ENCODE measurements around the gene CHST3.

The CHST3 gene

DNA sequence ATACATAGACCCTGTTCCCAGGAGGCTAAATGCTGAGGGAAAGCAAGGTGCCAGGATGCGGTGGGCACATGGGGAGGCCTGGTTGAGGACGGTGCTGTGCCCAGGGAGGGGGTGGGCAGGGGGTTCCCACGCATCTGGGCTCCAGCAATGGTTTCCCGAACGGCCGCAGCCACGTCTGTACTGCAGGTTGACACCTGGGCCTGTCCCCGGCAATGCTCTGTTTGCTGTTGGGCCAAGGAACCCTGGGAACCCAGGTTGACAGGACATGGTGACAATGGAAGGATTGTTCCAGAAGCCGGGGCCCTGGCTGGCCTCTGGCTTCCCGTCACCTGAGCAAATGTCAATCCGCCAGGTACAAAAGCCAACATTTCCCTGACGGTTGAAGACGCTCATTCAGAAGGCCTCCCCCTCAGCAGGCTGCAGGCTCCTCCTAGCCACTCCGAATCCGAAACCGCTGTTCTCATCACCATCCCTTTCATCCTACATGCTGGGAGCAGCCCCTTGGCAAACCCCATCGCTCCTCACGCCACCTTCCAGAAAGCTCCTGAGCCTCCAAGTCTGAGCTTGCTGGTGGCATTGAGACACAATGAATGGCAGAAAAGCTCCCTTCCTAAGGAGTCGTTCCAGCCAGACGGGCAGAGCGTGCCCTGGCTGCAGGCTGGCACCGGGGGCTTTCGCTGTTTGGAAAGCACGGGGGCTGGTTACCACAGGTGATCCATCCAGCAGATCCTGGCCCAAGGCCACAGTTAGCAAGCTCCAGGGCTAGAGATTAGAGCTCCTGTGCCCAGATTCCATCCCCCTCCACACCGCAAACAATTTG is 92.9 kb downstream of the CHST3 start:
- no peak for DNase-seq (ENCODE audit: low read depth)

GRCh38 chr10:72058347-72058898 is 94.2 kb downstream of the CHST3 start:
- no peak for DNase-seq (ENCODE audit: low read depth)

DNA sequence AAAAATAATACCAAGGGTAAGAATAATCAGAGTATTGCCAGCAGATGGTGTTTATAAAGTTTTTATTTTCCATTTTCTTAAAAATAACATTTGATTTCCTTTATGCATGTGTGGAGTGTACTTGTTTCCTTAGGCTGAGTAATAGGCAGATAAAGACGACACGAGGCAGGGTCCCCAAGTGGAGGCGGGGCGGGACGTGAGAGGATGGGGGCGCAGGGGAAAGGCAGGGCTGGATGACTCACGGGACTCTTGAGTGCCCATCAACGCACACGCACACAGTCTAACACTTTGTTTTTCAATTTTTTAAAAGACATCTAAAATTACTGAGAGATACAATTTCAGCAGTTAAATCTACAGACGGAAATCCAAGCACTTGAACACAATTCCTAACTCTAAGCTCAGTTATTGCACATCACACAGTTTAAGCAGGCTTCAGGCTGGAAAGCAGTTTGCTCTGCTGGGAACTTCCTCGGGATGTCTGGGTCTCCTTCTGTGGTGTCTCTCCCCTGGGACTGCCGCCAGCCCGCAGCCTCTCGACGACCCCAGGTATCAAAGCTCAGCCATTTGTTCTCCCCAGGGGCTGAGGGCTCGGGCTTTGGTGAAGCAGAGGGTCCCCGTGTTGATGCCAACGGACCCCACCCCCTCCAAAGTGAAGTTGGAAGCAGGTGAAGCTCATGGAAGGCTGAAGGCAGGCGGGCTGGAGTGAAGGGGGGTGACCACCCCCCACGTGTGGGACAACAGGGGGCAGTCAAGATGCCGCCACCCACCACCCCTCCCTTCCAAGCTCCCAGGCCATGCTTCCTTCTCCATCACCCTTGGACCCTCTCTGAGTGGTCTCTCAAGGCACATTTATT is 95.0 kb downstream of the CHST3 start:
- no peak for DNase-seq (ENCODE audit: low read depth)

GRCh38 chr10:72059843-72060822 is 95.9 kb downstream of the CHST3 start:
- no peak for DNase-seq (ENCODE audit: low read depth)

GRCh38 chr10:72061491-72061890 is 97.3 kb downstream of the CHST3 start:
- no peak for DNase-seq (ENCODE audit: low read depth)

DNA sequence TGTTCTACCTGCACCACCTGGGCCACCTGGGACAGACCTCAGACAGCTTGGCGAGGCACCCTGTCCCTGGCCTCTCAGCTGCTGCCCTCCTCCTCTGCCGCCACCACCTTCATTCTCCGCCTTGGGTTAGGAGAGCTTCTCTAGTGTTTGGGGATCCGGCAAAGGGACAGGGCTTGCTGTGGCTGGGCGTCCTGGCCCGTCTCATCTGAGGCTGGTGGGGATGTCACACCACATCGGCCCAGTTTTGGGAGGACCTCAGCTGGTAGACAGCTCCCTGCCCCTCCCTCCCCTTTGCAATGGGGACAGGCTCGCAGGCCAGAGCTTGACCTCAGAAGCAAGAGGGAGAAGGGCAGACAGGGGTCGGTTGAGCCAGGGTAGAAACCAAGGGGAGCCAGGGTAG is 97.7 kb downstream of the CHST3 start:
- DNase-seq (ENCODE audit: low read depth): no peak

DNA sequence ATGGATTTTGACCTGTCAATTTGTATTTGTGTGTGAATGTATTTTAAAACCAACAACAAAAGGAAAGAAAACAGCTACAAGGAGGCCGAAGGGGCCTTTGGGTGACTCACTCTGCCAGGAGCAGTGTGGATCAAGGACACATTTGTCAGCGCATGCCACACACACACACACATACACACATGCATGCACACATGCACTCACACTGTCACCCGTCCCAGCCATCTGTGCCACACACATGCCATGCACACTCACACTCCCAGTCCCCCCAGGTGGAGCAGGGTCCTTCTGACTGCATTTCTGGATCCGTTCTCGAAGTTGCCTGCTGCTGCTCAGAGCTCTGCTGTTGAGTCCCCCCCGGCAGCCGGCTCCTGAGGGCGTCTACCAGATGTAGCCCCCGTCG is 98.2 kb downstream of the CHST3 start:
- DNase-seq (ENCODE audit: low read depth): no peak
